ENCODE data around the gene CALML5.

DNA sequence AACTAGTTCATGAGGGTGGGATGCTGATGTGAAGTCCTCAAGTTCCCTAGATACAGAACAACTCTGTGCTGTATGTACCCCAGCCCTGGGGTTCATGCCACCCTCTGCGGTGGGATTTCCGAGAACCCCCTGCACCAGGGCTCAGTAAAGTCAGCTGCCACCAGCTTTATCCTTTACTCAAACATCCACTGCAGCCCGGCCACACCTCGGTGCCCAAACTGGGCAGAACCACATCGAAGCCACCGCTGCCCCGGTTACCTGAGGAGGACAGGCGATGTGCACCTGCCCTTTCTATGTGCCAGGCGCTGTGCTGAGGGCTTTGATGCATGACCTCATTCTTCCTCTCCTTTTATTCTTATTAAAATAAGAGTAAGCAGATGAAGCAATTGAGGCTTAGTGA is 9.9 kb upstream of the CALML5 start:
- TF ChIP-seq YY1 (IDR thresholded peaks at IDR 0.05; ENCODE audit: low read depth) = no peak
- TF ChIP-seq, protein P1, sequence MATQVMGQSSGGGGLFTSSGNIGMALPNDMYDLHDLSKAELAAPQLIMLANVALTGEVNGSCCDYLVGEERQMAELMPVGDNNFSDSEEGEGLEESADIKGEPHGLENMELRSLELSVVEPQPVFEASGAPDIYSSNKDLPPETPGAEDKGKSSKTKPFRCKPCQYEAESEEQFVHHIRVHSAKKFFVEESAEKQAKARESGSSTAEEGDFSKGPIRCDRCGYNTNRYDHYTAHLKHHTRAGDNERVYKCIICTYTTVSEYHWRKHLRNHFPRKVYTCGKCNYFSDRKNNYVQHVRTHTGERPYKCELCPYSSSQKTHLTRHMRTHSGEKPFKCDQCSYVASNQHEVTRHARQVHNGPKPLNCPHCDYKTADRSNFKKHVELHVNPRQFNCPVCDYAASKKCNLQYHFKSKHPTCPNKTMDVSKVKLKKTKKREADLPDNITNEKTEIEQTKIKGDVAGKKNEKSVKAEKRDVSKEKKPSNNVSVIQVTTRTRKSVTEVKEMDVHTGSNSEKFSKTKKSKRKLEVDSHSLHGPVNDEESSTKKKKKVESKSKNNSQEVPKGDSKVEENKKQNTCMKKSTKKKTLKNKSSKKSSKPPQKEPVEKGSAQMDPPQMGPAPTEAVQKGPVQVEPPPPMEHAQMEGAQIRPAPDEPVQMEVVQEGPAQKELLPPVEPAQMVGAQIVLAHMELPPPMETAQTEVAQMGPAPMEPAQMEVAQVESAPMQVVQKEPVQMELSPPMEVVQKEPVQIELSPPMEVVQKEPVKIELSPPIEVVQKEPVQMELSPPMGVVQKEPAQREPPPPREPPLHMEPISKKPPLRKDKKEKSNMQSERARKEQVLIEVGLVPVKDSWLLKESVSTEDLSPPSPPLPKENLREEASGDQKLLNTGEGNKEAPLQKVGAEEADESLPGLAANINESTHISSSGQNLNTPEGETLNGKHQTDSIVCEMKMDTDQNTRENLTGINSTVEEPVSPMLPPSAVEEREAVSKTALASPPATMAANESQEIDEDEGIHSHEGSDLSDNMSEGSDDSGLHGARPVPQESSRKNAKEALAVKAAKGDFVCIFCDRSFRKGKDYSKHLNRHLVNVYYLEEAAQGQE (IDR thresholded peaks at IDR 0.05; ENCODE audit: low read depth) = no peak
- TF ChIP-seq, protein P2, sequence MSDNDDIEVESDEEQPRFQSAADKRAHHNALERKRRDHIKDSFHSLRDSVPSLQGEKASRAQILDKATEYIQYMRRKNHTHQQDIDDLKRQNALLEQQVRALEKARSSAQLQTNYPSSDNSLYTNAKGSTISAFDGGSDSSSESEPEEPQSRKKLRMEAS (IDR thresholded peaks at IDR 0.05) = no peak
- no peak for TF ChIP-seq RAD21 (IDR thresholded peaks at IDR 0.05; ENCODE audit: low read depth)
- no peak for TF ChIP-seq TAF1 (IDR thresholded peaks at IDR 0.05; ENCODE audit: low read depth)
- TF ChIP-seq CEBPB (IDR thresholded peaks at IDR 0.05) = no peak
- no peak for TF ChIP-seq NFIC (IDR thresholded peaks at IDR 0.05)
